ENCODE results near the gene URB2. TPM values are rescaled to one million over a fixed set of nuclear protein-coding genes. Genes with fewer than 3 reads are reported as not detected.
"Not testable (repeated sequence)": the region's sequence is repeated elsewhere in the genome, so short reads cannot be mapped to it uniquely, and the experiment has no call there.

URB2 gene
- total RNA-seq, 1 donor from 2014 or later: 21.3 TPM

- intact Hi-C loops (cut with micrococcal nuclease): no loop called here
Observed at GRCh38 chr1:229689904-229690303, 63.9 kb downstream of the URB2 start.

- intact Hi-C loops (cut with micrococcal nuclease): no loop called here
Observed at GRCh38 chr1:229690662-229691061, 64.6 kb downstream of the URB2 start.

GRCh38 chr1:229691362-229691761, 65.3 kb downstream of the URB2 start:
- intact Hi-C loops (cut with micrococcal nuclease): no loop called here

GRCh38 chr1:229693129-229693900, 67.3 kb downstream of the URB2 start:
- intact Hi-C loops (cut with micrococcal nuclease): no loop called here

GRCh38 chr1:229694053-229694693, 68.1 kb downstream of the URB2 start:
- intact Hi-C loops (cut with micrococcal nuclease): no loop called here

GRCh38 chr1:229696385-229696784, 70.3 kb downstream of the URB2 start:
- intact Hi-C loops (cut with micrococcal nuclease): no loop called here

GRCh38 chr1:229699613-229700267, 73.7 kb downstream of the URB2 start:
- intact Hi-C loops (cut with micrococcal nuclease): no loop called here

- intact Hi-C loops (cut with micrococcal nuclease): no loop called here
Observed at GRCh38 chr1:229704157-229704556, 78.1 kb downstream of the URB2 start.

- intact Hi-C loops (cut with micrococcal nuclease): not testable (repeated sequence)
Observed at GRCh38 chr1:229705152-229705551, 79.1 kb downstream of the URB2 start.

GRCh38 chr1:229707127-229707526, 81.1 kb downstream of the URB2 start:
- intact Hi-C loops (cut with micrococcal nuclease): not testable (repeated sequence)

GRCh38 chr1:229709500-229710013, 83.5 kb downstream of the URB2 start:
- intact Hi-C loops (cut with micrococcal nuclease): no loop called here

Other genes with a start within 250 kb of the URB2 start
- 0.16 TPM in 1 of 2 replicates, not detected in the other for gene ACTA1, start 192.2 kb upstream of the URB2 start, total RNA-seq
- 45.6 and 48.0 TPM in 2 replicates for gene NUP133, start 117.9 kb upstream of the URB2 start, total RNA-seq
- 34.9 and 36.2 TPM in 2 replicates for gene ABCB10, start 67.5 kb upstream of the URB2 start, total RNA-seq
- 26.9 and 27.5 TPM in 2 replicates for gene TAF5L, start 125 bp upstream of the URB2 start, total RNA-seq

Data from T-helper 2 cell treated with Interferon-gamma antibody and Interleukin-4, amounts not matched to agents 100 ng/mL and 5 ng/mL, for 36 hours (primary cell).